Myocyte (in vitro differentiated cells): Measurements from ENCODE around the gene KRTAP19-3. TPM values are rescaled to one million over a fixed set of nuclear protein-coding genes. Genes with fewer than 3 reads are reported as not detected.

ENCODE experiments used
- total RNA-seq: library from RNA; depleted of rRNA; stranded (reverse); fragments of >200 nt; gene quantifications from 2 replicates; pipeline ENCODE4 v1.2.3, GENCODE V29; 2014

The KRTAP19-3 gene
- total RNA-seq, 1 donor from 2014 or later, result not detected

Other genes with a start within 250 kb of the KRTAP19-3 start
- not detected in 2 replicates for gene KRTAP24-1, start 209.1 kb downstream of the KRTAP19-3 start, total RNA-seq
- gene KRTAP25-1, start 202.5 kb downstream of the KRTAP19-3 start, total RNA-seq, result not detected in 2 replicates
- gene KRTAP26-1, start 171.7 kb downstream of the KRTAP19-3 start, total RNA-seq, result not detected in 2 replicates
- not detected in 2 replicates for gene KRTAP27-1, start 154.3 kb downstream of the KRTAP19-3 start, total RNA-seq
- not detected in 2 replicates for gene KRTAP23-1, start 143.4 kb downstream of the KRTAP19-3 start, total RNA-seq
- gene KRTAP13-2, start 119.7 kb downstream of the KRTAP19-3 start, total RNA-seq, result not detected in 2 replicates
- gene KRTAP13-1, start 96.0 kb downstream of the KRTAP19-3 start, total RNA-seq, result not detected in 2 replicates
- not detected in 2 replicates for gene KRTAP13-3, start 66.1 kb downstream of the KRTAP19-3 start, total RNA-seq
- gene KRTAP13-4, start 61.8 kb downstream of the KRTAP19-3 start, total RNA-seq, result not detected in 2 replicates
- gene KRTAP15-1, start 51.7 kb downstream of the KRTAP19-3 start, total RNA-seq, result not detected in 2 replicates
- gene KRTAP19-1, start 11.6 kb downstream of the KRTAP19-3 start, total RNA-seq, result not detected in 2 replicates
- not detected in 2 replicates for gene KRTAP19-2, start 4.6 kb downstream of the KRTAP19-3 start, total RNA-seq
- gene KRTAP19-4, start 5.2 kb upstream of the KRTAP19-3 start, total RNA-seq, result not detected in 2 replicates
- not detected in 2 replicates for gene KRTAP19-5, start 10.1 kb upstream of the KRTAP19-3 start, total RNA-seq
- not detected in 2 replicates for gene KRTAP19-6, start 49.9 kb upstream of the KRTAP19-3 start, total RNA-seq
- not detected in 2 replicates for gene KRTAP19-7, start 69.3 kb upstream of the KRTAP19-3 start, total RNA-seq
- gene KRTAP22-2, start 98.4 kb upstream of the KRTAP19-3 start, total RNA-seq, result not detected in 2 replicates
- gene KRTAP6-3, start 100.4 kb upstream of the KRTAP19-3 start, total RNA-seq, result not detected in 2 replicates
- gene KRTAP6-2, start 106.9 kb upstream of the KRTAP19-3 start, total RNA-seq, result not detected in 2 replicates
- not detected in 2 replicates for gene KRTAP22-1, start 109.1 kb upstream of the KRTAP19-3 start, total RNA-seq
- not detected in 2 replicates for gene KRTAP6-1, start 121.9 kb upstream of the KRTAP19-3 start, total RNA-seq
- not detected in 2 replicates for gene KRTAP20-1, start 124.4 kb upstream of the KRTAP19-3 start, total RNA-seq
- not detected in 2 replicates for gene KRTAP20-4, start 128.6 kb upstream of the KRTAP19-3 start, total RNA-seq
- gene KRTAP20-2, start 143.2 kb upstream of the KRTAP19-3 start, total RNA-seq, result not detected in 2 replicates
- not detected in 2 replicates for gene KRTAP20-3, start 150.9 kb upstream of the KRTAP19-3 start, total RNA-seq
- gene KRTAP21-3, start 226.8 kb upstream of the KRTAP19-3 start, total RNA-seq, result not detected in 2 replicates